CD14-positive monocyte (primary cell): ENCODE data around the gene OR4D5. TPM values are rescaled to one million over a fixed set of nuclear protein-coding genes. Genes with fewer than 3 reads are reported as not detected.

Source experiments
- DNase-seq, 3 donors: peaks; one replicate each; pipeline ENCODE4 v3.0.0-alpha.2; 2011 to 2022
- H2AFZ ChIP-seq: 2 replicates; pipeline ENCODE4 v1.6.0; 2012; ENCODE audit warnings: mild to moderate bottlenecking, low read depth, low read length, inconsistent platforms; ENCODE audit not compliant: insufficient read depth, poor library complexity, severe bottlenecking
- H3K27ac ChIP-seq, 2 donors: 1 replicate in 1 of 2; 2 replicates in 1 of 2; pipeline ENCODE4 v1.5.1; 2012 to 2013; ENCODE audit warnings: low read length in 2 of 2, control low read depth in 1 of 2, inconsistent platforms in 1 of 2, low read depth in 1 of 2, mild to moderate bottlenecking in 1 of 2
- H3K27me3 ChIP-seq, 2 donors: one replicate each; pipeline versions ENCODE4 v1.6.0 to v1.6.1; 2011 to 2013; ENCODE audit warnings: low read length in 2 of 2; ENCODE audit not compliant: control insufficient read depth in 2 of 2, insufficient read depth in 2 of 2
- H3K36me3 ChIP-seq, 2 donors: replicated peaks in 1 of 2; 1 replicate in 1 of 2; 2 replicates in 1 of 2; pipeline versions ENCODE4 v1.5.1 to v1.6.1; 2012 to 2013; ENCODE audit warnings: low read length in 2 of 2, control low read depth in 1 of 2, inconsistent platforms in 1 of 2, mild to moderate bottlenecking in 1 of 2; ENCODE audit not compliant: insufficient read depth in 2 of 2, control insufficient read depth in 1 of 2
- H3K4me1 ChIP-seq, 2 donors: 1 replicate in 1 of 2; 2 replicates in 1 of 2; pipeline versions ENCODE4 v1.5.1 to v1.6.1; 2012 to 2013; ENCODE audit warnings: low read length in 2 of 2, control low read depth in 1 of 2, inconsistent platforms in 1 of 2, mild to moderate bottlenecking in 1 of 2, moderate library complexity in 1 of 2; ENCODE audit not compliant: insufficient read depth in 2 of 2, control insufficient read depth in 1 of 2
- H3K4me2 ChIP-seq: replicated peaks from 2 replicates; pipeline ENCODE3; 2012; ENCODE audit warnings: low read length, moderate library complexity, mild to moderate bottlenecking; ENCODE audit not compliant: poor library complexity, severe bottlenecking; ENCODE audit errors: extremely low read depth
- H3K4me3 ChIP-seq, 3 experiments: fragments of 200-600 bp in 1 of 3; sonication (generic) in 1 of 3; replicated peaks in 1 of 3; 1 replicate in 2 of 3; 2 replicates in 1 of 3; pipeline ENCODE4 v1.5.1; 2011 to 2013; ENCODE audit warnings: low read length in 3 of 3, mild to moderate bottlenecking in 3 of 3, control low read depth in 2 of 3, low read depth in 2 of 3, inconsistent platforms in 1 of 3, moderate library complexity in 1 of 3
- H3K79me2 ChIP-seq: 2 replicates; pipeline ENCODE4 v1.6.0; 2012; ENCODE audit warnings: mild to moderate bottlenecking, control low read depth, inconsistent platforms, low read length, moderate library complexity; ENCODE audit not compliant: insufficient read depth
- H3K9ac ChIP-seq: 2 replicates; pipeline ENCODE4 v1.6.0; 2017; ENCODE audit warnings: low read length, mild to moderate bottlenecking; ENCODE audit not compliant: insufficient read depth, poor library complexity, severe bottlenecking
- H3K9me3 ChIP-seq, 2 donors: replicated peaks in 1 of 2; 1 replicate in 1 of 2; 2 replicates in 1 of 2; pipeline versions ENCODE4 v1.5.1 to v1.6.1; 2012 to 2013; ENCODE audit warnings: low read length in 2 of 2, control low read depth in 1 of 2; ENCODE audit not compliant: control insufficient read depth in 1 of 2, insufficient read depth in 1 of 2
- H4K20me1 ChIP-seq: 2 replicates; pipeline ENCODE4 v1.6.0; 2012; ENCODE audit warnings: mild to moderate bottlenecking, low read length, control low read depth, moderate library complexity; ENCODE audit not compliant: insufficient read depth
- H3K27ac Mint-ChIP-seq, 7 donors: one replicate each; pipeline ENCODE4 v1.8.0; 2020; ENCODE audit warnings: mild to moderate bottlenecking in 7 of 7, mixed read lengths in 7 of 7, moderate library complexity in 6 of 7, inconsistent platforms in 2 of 7
- H3K27me3 Mint-ChIP-seq, 3 donors: one replicate each; pipeline ENCODE4 v1.8.0; 2021 to 2022; ENCODE audit warnings: low read depth in 3 of 3, mild to moderate bottlenecking in 3 of 3, mixed read lengths in 3 of 3, moderate library complexity in 3 of 3, inconsistent platforms in 1 of 3
- H3K36me3 Mint-ChIP-seq, 2 donors: one replicate each; pipeline ENCODE4 v1.8.0; 2020; ENCODE audit warnings: mixed read lengths in 2 of 2, inconsistent platforms in 1 of 2, mild to moderate bottlenecking in 1 of 2
- H3K4me1 Mint-ChIP-seq: one replicate; pipeline ENCODE4 v1.8.0; 2020; ENCODE audit warnings: mild to moderate bottlenecking, mixed read lengths
- H3K4me3 Mint-ChIP-seq, 2 donors: one replicate each; pipeline ENCODE4 v1.8.0; 2020; ENCODE audit warnings: mild to moderate bottlenecking in 2 of 2, mixed read lengths in 2 of 2, moderate library complexity in 1 of 2
- H3K9me3 Mint-ChIP-seq, 7 donors: one replicate each; pipeline ENCODE4 v1.8.0; 2020 to 2022; ENCODE audit warnings: mixed read lengths in 7 of 7, mild to moderate bottlenecking in 6 of 7, moderate library complexity in 6 of 7, inconsistent platforms in 2 of 7
- CTCF ChIP-seq: fragments of 200-600 bp; IDR thresholded peaks from one replicate; pipeline ENCODE4 v1.8.0; 2022; ENCODE audit warnings: antibody characterized with exemption, mild to moderate bottlenecking
- WGBS: methylation state at CpG from one replicate; pipeline ENCODE4 v1.1.5; 2013; ENCODE audit warnings: missing lambda C conversion rate; ENCODE audit not compliant: insufficient coverage; 5-methylcytosine and 5-hydroxymethylcytosine counted together
- intact Hi-C, 2 donors: fragments of 100-400 bp; cut with micrococcal nuclease; formaldehyde crosslinking; loops; one replicate each; pipeline versions ENCODE4 v1.15.0 to v1.15.1; 2023
- polyA plus RNA-seq, 3 donors: library from polyadenylated mRNA; depleted of rRNA in 1 of 3; unstranded in 2 of 3; stranded (reverse) in 1 of 3; fragments of 300-500 nt in 2 of 3; fragments of >200 nt in 1 of 3; fragmentation: Illumina TruSeq in 2 of 3; gene quantifications; 1 replicate in 2 of 3; 2 replicates in 1 of 3; pipeline ENCODE4 v1.2.3, GENCODE V29; 2012 to 2021

The OR4D5 gene
- polyA plus RNA-seq, 3 donors = not detected

GRCh38 chr11:123956752-123957151 lies 17.3 kb downstream of the OR4D5 start:
- Histone ChIP-seq H3K79me2 (no peaks in the 10 kb centered on the region), H2AFZ (no peak overlapping the region), H3K9me3 (no peaks in the 10 kb centered on the region), H3K4me2 (no peak overlapping the region), H3K27ac (no peak overlapping the region), H3K27me3 (no peaks in the 10 kb centered on the region), H3K36me3 (no peaks in the 10 kb centered on the region), H3K9ac (no peak overlapping the region), H3K4me1 (no peaks in the 10 kb centered on the region), H3K4me3 (no peak overlapping the region), H4K20me1 (no peaks in the 10 kb centered on the region)
- Mint-ChIP-seq H3K9me3 (peaks cover 0 to 7% (median 2%) of the 10 kb centered on the region in 7 donors), H3K4me1 (no peaks in the 10 kb centered on the region), H3K27ac (no peak overlapping the region), H3K27me3 (peaks cover 0 to 2% (median 0%) of the 10 kb centered on the region in 3 donors), H3K36me3 (no peaks in the 10 kb centered on the region), H3K4me3 (no peak overlapping the region)
- DNase-seq = no peak
- TF ChIP-seq CTCF = no peak
- intact Hi-C loops = no loop called here

- Mint-ChIP-seq H3K27ac (no peak overlapping the region), H3K4me3 (no peak overlapping the region), H3K36me3 (no peaks in the 10 kb centered on the region), H3K9me3 (peaks cover 0 to 5% (median 2%) of the 10 kb centered on the region in 7 donors), H3K4me1 (no peaks in the 10 kb centered on the region), H3K27me3 (peaks cover 0 to 3% (median 0%) of the 10 kb centered on the region in 3 donors)
- no peak overlapping the region for H2AFZ ChIP-seq
- H3K4me1 ChIP-seq = no peaks in the 10 kb centered on the region
- no peak overlapping the region for H3K4me3 ChIP-seq
- no peaks in the 10 kb centered on the region for H4K20me1 ChIP-seq
- no peak overlapping the region for H3K9ac ChIP-seq
- peaks cover 0 to 1% of the 10 kb centered on the region in 2 donors for H3K9me3 ChIP-seq
- H3K36me3 ChIP-seq = no peaks in the 10 kb centered on the region
- TF ChIP-seq CTCF = no peak
- no CpG with 5 or more reads among the region's 1 CpG for WGBS
- intact Hi-C loops = no loop called here
- no peak overlapping the region for H3K27ac ChIP-seq
- DNase-seq = no peak
- no peaks in the 10 kb centered on the region for H3K27me3 ChIP-seq
- H3K79me2 ChIP-seq = no peaks in the 10 kb centered on the region
- no peak overlapping the region for H3K4me2 ChIP-seq
Measured at GRCh38 chr11:123973816-123974215, 34.4 kb downstream of the OR4D5 start.
